Measurements from ENCODE around the gene HNRNPD.

- TF ChIP-seq SIN3A (IDR thresholded peaks at IDR 0.05; ENCODE audit: borderline replicate concordance, insufficient read depth, low read length) = no peak
- TF ChIP-seq TAF1 (IDR thresholded peaks at IDR 0.05; ENCODE audit: borderline replicate concordance, insufficient read depth, low read length) = no peak
- no peak for TF ChIP-seq POLR2AphosphoS5 (IDR thresholded peaks at IDR 0.05; ENCODE audit: low read depth, low read length)
These were observed 27.7 kb downstream of the HNRNPD start for GRCh38 chr4:82346126-82346525.

Data from PFSK-1 (cell line).